K562 (cell line): ENCODE data around the gene CRABP2. TPM values are rescaled to one million over a fixed set of nuclear protein-coding genes. Genes with fewer than 3 reads are reported as not detected.

Experiments
- CXXC5 ChIP-seq: fragments of 250-450 bp; sonication (Bioruptor Pico); IDR thresholded peaks from 2 replicates; pipeline ENCODE4 v1.8.0; 2022; ENCODE audit warnings: inconsistent platforms, mild to moderate bottlenecking, moderate library complexity
- DPF2 ChIP-seq: fragments of 450-650 bp; IDR thresholded peaks from 2 replicates; pipeline ENCODE4 v1.6.1; 2016
- GATAD2B ChIP-seq: fragments of 450-650 bp; IDR thresholded peaks from 2 replicates; pipeline ENCODE4 v1.6.1; 2017; ENCODE audit warnings: mild to moderate bottlenecking, borderline replicate concordance
- IFI16 ChIP-seq: fragments of 250-450 bp; sonication (Bioruptor Pico); IDR thresholded peaks from 2 replicates; pipeline ENCODE4 v2.1.2; 2022; ENCODE audit warnings: mild to moderate bottlenecking, inconsistent platforms
- NR0B1 ChIP-seq: fragments of 450-650 bp; IDR thresholded peaks from one replicate; pipeline ENCODE4 v1.6.1; 2018; ENCODE audit warnings: mild to moderate bottlenecking, moderate library complexity; ENCODE audit not compliant: partially characterized antibody
- RBFOX2 ChIP-seq: fragments of 200-400 bp; formaldehyde crosslinking; IDR thresholded peaks from 2 replicates; pipeline ENCODE4 v1.6.1; 2017; ENCODE audit warnings: low read depth, mild to moderate bottlenecking, low read length, moderate library complexity
- SIRT6 ChIP-seq: IDR thresholded peaks from one replicate; pipeline ENCODE4 v1.6.1; 2012; ENCODE audit warnings: low read depth, mild to moderate bottlenecking, control low read depth, inconsistent platforms, low read length, moderate library complexity
- TCF7 ChIP-seq: sonication (generic); IDR thresholded peaks from 2 replicates; pipeline ENCODE4 v1.6.1; 2016; ENCODE audit warnings: antibody characterized with exemption, borderline replicate concordance
- ZFP36 ChIP-seq: fragments of 150-350 bp; IDR thresholded peaks from 2 replicates; pipeline ENCODE4 v1.6.1; 2018; ENCODE audit warnings: low read length, low read depth; ENCODE audit not compliant: partially characterized antibody
- ZKSCAN3 ChIP-seq: fragments of 250-450 bp; sonication (Bioruptor Pico); IDR thresholded peaks from 2 replicates; pipeline ENCODE4 v1.4.0; 2020
- ZNF143 ChIP-seq: sonication (generic); formaldehyde crosslinking; IDR thresholded peaks from 2 replicates; pipeline ENCODE4 v1.9.0; 2022; ENCODE audit warnings: mild to moderate bottlenecking, missing genetic modification reagents
- ZNF146 ChIP-seq: IDR thresholded peaks from one replicate; pipeline ENCODE4 v1.6.1; 2018; ENCODE audit warnings: missing compliant biosample characterization; ENCODE audit not compliant: unreplicated experiment
- ZNF408 ChIP-seq: fragments of 250-450 bp; sonication (Bioruptor Pico); IDR thresholded peaks from 2 replicates; pipeline ENCODE4 v1.4.0; 2020; ENCODE audit warnings: low read depth, mild to moderate bottlenecking, moderate library complexity
- ZNF57 ChIP-seq: fragments of 450-650 bp; formaldehyde crosslinking; IDR thresholded peaks from 2 replicates; pipeline ENCODE4 v1.4.0; 2020; ENCODE audit warnings: mild to moderate bottlenecking, moderate library complexity
- ZNF668 ChIP-seq: fragments of 250-450 bp; sonication (Bioruptor Pico); IDR thresholded peaks from 2 replicates; pipeline ENCODE4 v1.8.0; 2022; ENCODE audit warnings: mild to moderate bottlenecking, inconsistent platforms
- ZNF740 ChIP-seq, 3 experiments: fragments of 200-800 bp in 1 of 3; sonication (Bioruptor generic) in 1 of 3; sonication (generic) in 1 of 3; formaldehyde crosslinking in 1 of 3; IDR thresholded peaks; 2 replicates each; pipeline versions ENCODE4 v1.6.1 to v1.8.0; 2016 to 2022; ENCODE audit warnings: mild to moderate bottlenecking in 2 of 3, missing compliant biosample characterization in 2 of 3, missing genetic modification characterization in 2 of 3, missing genetic modification reagents in 1 of 3
- polyA plus RNA-seq, 8 experiments: library from polyadenylated mRNA; depleted of rRNA in 4 of 8; stranded (reverse) in 5 of 8; unstranded in 3 of 8; fragments of >200 nt; fragmentation: Nextera tagmentation in 2 of 8; fragmentation: Illumina TruSeq in 1 of 8; extraction: Ambion mirVana in 2 of 8; extraction: Trizol in 1 of 8; gene quantifications; 2 replicates each; pipeline versions ENCODE4 v1.2.1 to v1.2.3, GENCODE V29; 2011 to 2014; ENCODE audit warnings: inconsistent platforms in 1 of 8, missing spikeins in 1 of 8
- total RNA-seq, 7 experiments: library from RNA; depleted of rRNA in 6 of 7; stranded (reverse); fragments of >200 nt in 6 of 7; fragmentation: Illumina TruSeq in 2 of 7; extraction: Trizol in 2 of 7; gene quantifications; 2 replicates each; pipeline versions ENCODE4 v1.2.1 to v1.2.3, GENCODE V29; 2011 to 2021; ENCODE audit warnings: low replicate concordance in 1 of 7
- TF ChIP-seq, protein P1 (sequence below), 2 experiments: fragments of 450-650 bp; formaldehyde crosslinking in 1 of 2; IDR thresholded peaks; 2 replicates each; pipeline versions ENCODE4 v1.4.0 to v1.6.1; 2014 to 2020; ENCODE audit warnings: mild to moderate bottlenecking in 2 of 2, borderline replicate concordance in 1 of 2, low read depth in 1 of 2

CRABP2 gene
- total and polyA plus RNA-seq, 9 of the 15 experiments (the other 6 are each of a cell fraction or from before 2014, with no cell fraction given), result 0.30 to 2.5 (median 0.82) TPM

- TF ChIP-seq NR0B1 (no peak), IFI16 (CRISPR knock-in tag) (no peak), SIRT6 (no peak), ZNF740 (CRISPR knock-in tag; IDR thresholded peaks at IDR 0.05) (no peak), ZNF740 (tag; IDR thresholded peaks at IDR 0.05) (no peak), ZNF408 (CRISPR knock-in tag) (no peak), ZNF143 (CRISPR knock-in tag) (no peak), DPF2 (no peak), CXXC5 (CRISPR knock-in tag) (peak; percentile 90), RBFOX2 (peak; percentile 93), TCF7 (no peak), ZNF668 (CRISPR knock-in tag) (no peak), ZFP36 (no peak), GATAD2B (no peak), ZKSCAN3 (CRISPR knock-in tag) (no peak), ZNF146 (CRISPR knock-in tag) (no peak), ZNF57 (CRISPR knock-in tag) (no peak)
- TF ChIP-seq, protein P1, sequence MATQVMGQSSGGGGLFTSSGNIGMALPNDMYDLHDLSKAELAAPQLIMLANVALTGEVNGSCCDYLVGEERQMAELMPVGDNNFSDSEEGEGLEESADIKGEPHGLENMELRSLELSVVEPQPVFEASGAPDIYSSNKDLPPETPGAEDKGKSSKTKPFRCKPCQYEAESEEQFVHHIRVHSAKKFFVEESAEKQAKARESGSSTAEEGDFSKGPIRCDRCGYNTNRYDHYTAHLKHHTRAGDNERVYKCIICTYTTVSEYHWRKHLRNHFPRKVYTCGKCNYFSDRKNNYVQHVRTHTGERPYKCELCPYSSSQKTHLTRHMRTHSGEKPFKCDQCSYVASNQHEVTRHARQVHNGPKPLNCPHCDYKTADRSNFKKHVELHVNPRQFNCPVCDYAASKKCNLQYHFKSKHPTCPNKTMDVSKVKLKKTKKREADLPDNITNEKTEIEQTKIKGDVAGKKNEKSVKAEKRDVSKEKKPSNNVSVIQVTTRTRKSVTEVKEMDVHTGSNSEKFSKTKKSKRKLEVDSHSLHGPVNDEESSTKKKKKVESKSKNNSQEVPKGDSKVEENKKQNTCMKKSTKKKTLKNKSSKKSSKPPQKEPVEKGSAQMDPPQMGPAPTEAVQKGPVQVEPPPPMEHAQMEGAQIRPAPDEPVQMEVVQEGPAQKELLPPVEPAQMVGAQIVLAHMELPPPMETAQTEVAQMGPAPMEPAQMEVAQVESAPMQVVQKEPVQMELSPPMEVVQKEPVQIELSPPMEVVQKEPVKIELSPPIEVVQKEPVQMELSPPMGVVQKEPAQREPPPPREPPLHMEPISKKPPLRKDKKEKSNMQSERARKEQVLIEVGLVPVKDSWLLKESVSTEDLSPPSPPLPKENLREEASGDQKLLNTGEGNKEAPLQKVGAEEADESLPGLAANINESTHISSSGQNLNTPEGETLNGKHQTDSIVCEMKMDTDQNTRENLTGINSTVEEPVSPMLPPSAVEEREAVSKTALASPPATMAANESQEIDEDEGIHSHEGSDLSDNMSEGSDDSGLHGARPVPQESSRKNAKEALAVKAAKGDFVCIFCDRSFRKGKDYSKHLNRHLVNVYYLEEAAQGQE (IDR thresholded peaks at IDR 0.05; ENCODE audit: borderline replicate concordance), result no peak
- TF ChIP-seq, protein P1 (CRISPR knock-in tag; IDR thresholded peaks at IDR 0.05; ENCODE audit: low read depth), result 0 out of 2 replicates have a peak, but pooled peaks have one; percentile 35
These were observed 23.4 kb upstream of the CRABP2 start, which contains the start of gene ISG20L2 (continued) for GRCh38 chr1:156728599-156729462.
